ENCODE data around the gene ANKRD27.
"Not testable (repeated sequence)": the region's sequence is repeated elsewhere in the genome, so short reads cannot be mapped to it uniquely, and the experiment has no call there.

The ANKRD27 gene

DNA sequence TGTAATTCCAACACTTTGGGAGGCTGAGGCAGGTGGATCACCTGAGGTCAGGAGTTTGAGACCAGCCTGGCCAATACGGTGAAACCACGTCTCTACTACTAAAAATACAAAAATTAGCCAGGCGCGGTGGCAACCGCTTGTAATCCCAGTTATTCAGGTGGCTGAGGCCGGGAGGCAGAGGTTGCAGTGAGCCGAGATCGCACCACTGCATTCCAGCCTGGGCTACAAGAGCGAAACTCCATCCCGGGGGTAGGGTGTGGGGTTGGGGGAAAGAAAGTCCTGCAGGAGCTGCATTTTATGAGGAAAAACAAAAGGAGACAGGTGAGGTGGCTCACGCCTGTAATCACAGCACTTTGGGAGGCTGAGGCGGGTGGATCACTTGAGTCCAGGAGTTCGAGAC is 22.6 kb downstream of the ANKRD27 start:
- not testable (repeated sequence) for DNase-seq (ENCODE audit: low read depth)

DNA sequence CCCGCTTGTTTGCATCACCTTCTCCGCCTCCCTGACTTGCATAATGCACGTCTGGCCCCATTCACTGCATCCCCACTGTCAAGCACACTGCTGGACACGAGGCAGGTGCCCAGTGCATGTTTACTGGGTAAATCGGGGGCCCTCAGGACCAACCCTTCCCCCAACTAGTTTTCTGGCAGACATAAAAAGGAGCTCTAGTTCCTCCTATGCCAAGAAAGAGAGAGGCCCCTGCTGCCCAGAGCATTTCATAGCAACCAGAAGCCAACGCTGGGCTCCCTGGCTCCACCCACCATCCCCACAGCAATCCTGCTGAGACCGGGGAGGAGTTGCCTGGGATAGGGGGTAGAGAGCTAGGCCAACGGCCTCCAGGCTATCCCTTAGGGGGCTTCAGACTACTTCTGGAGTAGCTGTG is 23.2 kb downstream of the ANKRD27 start:
- no peak for DNase-seq (ENCODE audit: low read depth)

DNA sequence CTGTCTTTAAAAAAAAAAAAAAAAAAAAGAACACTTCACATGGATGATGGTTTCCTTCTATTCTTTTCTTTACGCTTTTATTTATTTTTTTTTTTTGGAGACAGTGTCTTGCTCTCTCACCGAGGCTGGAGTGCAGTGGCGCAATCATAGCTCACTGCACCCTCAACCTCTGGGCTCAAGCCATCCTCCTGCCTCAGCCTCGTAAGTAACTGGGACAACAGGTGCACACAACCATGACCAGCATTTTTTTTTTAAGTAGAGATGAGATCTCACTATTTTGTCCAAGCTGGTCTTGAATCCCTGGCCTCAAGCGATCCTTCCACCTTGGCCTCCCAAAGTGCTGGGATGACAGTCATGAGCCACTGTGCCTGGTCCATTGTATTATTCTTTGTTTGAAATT is 24.3 kb downstream of the ANKRD27 start:
- no peak for DNase-seq (ENCODE audit: low read depth)

DNA sequence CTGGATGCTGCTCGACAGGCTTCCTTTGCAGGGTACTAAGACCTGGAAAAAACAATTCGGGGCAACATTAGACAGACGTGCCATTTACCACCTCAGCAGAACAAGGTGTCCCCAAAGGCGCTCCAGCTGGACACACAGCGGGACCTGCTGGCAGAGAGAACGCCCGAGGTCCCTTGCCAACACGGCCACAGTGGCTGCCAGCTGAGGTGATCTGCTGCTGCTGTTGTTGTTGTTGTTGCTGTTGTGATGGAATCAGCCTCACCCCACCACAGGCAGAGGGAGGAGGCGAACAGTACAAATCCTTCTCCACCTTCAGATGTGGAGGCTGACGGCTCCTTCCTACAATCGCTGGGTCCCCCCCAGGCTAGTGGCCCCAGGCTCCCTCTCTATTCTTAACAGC is 25.2 kb downstream of the ANKRD27 start:
- no peak for DNase-seq (ENCODE audit: low read depth)

DNA sequence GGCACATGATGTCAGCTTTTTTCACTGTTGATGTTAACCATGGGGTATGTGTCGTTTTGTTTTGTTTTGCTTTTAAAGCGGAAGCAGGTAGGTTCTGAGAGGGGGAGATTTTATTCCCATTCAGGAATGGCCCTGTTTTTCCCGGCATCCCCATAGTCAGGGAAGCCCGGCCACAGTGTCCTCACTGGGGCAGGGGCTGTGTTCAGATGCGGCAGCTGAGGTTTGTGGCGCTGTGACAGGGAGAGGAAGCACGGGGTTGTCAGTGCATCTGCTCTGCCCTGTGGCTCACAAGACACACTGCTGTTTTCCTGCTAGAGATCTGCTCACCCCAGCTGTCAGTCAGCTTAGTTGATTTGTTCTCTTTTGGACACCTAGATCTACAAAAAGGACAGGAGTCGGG is 27.6 kb downstream of the ANKRD27 start:
- DNase-seq (ENCODE audit: low read depth): no peak

DNA sequence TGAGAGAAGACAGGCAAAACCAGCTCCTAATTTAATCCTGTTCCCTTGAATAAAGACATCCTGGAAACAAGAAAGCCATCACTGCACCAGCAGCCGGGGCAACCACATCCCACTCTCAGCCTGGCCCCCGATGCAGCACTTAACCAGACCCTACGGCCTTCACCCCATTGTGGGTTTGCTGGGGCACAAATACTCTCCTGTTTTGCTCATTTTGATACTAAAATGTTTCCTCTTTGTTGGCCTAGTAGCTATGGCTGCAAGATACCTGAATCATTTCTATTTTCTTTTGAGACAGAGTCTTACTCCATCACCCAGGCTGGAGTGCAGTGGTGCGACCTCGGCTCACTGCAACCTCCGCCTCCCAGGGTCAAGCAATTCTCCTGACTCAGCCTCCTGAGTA is 28.4 kb downstream of the ANKRD27 start:
- DNase-seq (ENCODE audit: low read depth): no peak

DNA sequence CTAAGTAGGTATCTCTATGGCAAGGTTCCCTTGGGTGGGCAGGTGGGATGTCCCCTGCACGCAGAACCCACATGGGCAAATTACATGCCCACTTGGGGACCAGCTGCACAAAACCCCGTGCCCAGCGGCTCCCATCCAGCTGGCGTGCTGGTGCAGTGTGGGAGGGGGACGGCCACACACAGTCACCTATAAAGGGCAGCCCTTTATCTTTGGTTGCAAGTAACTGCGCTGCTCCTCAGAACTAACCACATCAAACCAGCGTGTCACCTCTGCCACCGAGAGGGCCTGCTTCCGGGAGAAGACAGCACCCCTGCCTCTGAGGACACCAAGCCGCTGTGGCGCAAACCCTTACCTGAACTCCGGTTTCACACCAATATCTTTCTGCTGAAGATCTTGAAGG is 32.2 kb downstream of the ANKRD27 start:
- peak; percentile 52 for DNase-seq (ENCODE audit: low read depth)

DNA sequence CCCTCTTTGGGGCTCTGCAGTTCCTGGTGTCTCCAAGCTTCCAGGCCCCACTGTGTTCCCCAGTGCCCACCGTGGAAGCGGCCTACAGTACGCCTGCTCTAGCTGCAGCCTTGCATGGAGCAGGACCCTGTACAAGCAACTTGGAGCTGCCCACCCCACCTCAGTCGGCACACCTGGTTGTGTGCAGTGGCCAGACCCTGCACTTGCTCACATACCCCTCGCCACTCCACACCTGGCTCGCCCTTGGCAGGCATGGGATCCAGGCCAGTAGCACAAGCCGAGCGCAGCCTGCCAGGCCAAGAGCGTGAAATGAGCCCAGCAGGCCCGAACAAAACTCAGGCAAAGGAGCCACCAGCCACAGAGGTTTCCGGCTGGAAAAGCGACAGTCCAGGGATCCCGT is 36.4 kb downstream of the ANKRD27 start:
- no peak for DNase-seq (ENCODE audit: low read depth)

DNA sequence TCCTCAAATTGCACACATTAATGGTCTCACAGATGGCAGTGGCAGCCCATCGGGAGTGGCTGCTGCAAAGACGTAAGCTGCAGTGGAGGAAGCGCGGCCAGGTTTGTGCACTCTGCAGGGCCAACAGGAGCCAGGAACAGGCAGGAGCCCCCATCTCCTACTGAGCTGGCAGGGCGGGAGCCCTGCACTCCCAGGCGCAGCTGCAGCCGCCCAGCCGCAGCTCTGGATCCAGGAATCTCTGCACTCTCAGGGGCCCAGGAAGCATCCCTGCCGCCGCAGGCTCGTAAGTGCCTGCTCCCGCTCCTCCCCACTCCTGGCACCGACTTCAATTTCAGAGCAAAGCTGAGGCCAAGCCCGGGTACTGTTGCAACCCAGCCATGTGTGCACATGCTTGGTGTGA is 37.5 kb downstream of the ANKRD27 start:
- no peak for DNase-seq (ENCODE audit: low read depth)

DNA sequence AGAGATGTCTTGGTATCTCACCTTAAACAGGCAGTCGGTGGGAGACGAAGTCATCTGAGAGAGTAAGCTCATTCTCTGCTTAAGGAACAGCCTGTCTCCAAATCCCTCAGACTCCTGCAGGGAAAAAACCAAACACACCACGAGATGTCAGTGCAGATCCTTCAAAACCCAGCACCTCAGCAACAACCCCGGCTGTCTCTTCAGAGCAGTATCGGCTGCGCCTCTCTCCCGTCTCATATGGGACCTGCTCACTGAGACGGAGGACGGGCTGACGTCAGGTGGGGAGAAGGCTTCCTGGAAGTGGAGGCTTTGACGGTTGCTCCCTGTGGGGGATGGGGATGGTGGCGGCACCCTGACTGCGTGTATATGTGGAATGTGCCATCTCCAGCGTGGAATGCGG is 43.6 kb downstream of the ANKRD27 start:
- DNase-seq (ENCODE audit: low read depth): no peak

DNA sequence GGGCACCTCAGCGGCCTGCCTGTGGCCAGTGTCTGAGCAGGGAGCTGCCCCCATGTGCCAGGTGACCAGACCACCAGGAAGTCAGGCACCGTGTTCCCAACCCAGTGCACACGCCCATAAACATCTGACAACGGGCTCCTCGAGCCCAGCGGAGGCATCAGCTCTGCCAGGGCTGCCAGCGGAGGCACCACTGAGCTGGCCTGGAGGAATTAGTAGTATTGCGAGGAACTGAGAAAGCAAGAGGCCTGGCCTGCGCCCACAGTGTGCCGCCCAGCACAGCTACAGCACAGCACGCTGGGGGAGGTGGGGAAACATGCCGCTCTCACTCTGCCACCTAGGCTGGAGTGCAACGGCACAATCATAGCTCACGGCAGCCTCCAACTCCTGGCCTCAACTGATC is 44.6 kb downstream of the ANKRD27 start:
- no peak for DNase-seq (ENCODE audit: low read depth)

DNA sequence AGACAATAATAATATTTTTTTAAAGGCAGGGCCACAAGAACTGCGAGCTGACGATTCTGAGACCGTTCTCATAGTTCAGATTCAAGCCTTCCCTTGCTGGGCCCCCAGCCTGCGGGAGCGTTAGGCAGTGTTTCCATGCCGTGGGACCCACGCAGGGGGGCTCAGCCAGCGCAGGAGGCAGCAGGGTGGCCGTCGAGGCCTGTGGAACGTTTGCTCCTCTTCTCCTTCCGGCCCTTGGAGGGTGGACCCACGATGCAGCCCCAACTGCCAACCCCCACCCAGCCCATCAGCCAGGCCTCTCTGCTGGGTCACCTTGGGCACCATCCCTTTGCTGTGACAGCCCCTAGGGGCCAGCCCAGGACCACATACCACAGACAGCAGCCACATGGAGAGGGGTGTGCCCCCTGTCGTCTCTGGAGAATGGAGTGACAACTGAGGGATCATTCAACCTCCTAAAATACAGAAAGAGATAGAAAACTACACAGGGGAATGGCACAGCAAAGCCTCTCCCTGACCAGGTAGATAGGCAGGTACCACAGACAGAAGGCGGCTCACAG is 47.2 kb downstream of the ANKRD27 start:
- no peak for DNase-seq (ENCODE audit: low read depth)

DNA sequence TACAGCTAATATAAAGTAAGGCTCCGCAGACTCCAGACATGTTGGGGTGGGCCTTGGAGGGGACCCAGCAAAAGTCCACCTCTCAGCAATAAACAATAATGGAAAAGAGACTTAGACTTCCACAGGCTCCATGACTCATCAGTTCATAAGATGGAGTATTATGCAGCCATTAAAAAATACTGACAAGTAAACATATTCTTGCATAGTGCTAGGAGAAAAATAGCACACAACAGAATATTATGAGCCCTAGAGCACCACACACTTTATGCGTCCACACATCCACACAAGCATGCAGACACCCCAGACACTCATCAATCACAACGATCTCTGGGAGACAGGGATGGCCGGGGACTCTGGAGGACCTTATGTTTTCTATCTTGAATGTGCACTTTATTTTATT is 48.0 kb downstream of the ANKRD27 start:
- no peak for DNase-seq (ENCODE audit: low read depth)

DNA sequence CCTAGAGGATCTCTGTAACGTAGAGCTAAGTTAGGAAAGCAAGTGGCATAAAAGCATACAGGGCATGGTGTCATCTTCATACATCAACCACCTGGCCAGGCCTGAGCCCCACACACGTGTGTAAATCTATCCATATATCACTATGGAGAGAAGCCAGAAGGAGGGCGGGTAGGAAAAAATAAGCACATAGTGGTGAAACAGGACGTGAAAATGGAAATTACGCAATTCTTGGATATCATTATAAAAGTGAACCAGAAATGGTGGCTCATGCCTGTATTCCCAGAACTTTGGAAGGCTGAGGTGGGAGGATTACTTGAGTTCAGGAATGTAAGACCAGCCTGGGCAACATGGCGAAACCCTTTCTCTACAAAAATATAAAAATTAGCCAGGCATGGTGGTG is 50.6 kb downstream of the ANKRD27 start:
- DNase-seq (ENCODE audit: low read depth): no peak

DNA sequence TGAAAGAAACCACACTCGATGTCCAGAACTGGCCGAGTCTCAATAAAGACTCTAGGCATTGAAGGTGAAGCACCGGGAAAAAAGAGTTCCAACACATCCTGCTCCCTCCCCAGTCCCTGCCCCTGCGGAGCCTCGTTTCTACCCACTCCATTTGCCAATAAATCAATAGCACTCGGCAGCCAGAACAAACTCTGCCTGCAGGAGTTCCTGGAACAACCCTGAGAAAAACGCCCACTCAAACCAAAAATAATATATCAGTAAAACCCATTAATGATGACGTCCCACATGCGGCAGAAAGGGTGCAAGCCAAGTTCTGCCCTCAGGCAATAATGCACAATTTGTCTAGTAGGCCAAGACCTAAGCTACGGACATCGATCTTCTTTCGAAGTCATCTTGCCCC is 53.0 kb downstream of the ANKRD27 start:
- no peak for DNase-seq (ENCODE audit: low read depth)

DNA sequence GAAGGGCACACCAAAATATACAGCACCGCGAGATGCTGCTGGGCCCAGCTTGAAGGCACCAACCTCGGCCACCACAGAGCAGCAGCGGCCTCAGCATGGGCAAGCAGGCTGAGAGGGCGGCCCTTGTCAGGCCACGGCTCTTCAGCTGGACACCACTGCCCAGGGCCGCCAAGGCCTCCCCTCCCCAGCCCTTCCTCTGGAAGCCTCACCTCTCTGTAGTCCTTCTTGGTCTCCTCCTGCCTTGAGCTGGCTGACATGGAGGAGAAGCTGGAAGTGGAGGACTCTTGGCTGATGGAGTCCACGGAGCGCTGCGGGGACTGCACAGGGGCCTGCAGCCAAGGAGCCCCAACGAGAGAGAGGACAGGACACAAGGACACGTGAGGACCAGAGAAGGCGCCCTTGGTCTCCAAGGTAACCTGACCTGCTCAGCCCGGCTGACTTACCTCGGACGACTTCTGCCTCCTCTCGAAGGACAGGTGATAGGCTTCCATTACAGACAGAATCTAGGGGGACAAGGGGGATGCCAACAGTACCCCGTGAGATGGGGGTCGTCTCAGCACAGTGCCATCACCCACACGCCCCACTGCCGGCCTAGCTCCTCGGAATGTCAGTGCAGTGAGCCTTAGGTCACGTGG is 55.8 kb downstream of the ANKRD27 start:
- no peak for DNase-seq (ENCODE audit: low read depth)

DNA sequence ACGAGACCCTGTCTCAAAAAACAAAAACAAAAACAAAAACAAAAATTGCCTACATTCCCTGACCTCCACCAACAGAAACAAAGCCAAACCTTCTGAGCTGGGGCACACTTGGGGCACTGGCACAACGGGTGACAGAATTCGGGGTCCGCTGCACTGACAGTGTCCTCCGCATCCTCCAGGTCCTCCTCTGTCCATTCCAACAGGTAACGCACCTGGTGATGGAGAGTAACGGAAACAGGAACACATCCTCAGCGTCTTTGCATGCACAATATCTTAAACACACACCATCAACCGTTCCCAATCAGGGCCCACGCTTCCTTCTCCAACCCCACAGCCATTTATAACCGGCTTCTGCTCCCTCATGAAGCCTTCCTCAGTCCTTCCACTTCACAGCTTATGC is 59.4 kb downstream of the ANKRD27 start:
- no peak for DNase-seq (ENCODE audit: low read depth)

DNA sequence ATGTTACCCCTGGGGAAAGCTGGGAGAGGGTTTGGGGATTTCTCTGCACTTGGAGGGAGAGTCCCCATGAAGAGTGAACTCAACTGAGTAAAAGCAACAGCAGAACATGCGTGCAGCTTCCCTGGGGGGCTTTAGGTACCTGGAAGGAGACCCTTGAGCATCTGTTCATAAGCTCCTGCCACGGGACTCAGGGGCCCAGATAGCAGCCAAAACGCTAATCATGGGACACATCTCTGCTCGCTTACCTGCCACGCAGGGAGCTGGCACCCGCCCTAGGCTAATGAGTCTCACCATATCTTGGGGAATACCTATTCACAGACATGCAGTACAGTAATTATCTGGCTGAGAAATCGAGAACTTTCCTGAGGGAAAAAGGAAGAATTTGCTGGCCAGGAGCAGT is 60.1 kb downstream of the ANKRD27 start:
- DNase-seq (ENCODE audit: low read depth): no peak

DNA sequence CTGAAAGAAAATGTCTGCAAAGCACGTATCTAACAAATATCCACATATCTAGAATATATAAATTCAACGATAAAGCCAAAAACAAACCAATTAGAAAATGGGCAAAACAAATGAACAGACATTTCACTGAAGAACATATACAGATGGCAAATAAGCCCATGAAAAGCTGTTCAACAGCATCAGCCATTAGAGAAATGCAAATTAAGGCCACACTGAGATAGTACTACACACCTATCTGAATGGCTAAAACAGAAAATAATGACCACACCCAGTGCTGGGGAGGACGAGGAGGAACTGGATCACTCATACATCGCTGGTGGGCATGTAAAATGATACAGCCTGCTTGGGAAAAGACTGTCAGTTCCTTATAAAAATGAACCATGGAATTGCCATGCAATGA is 62.0 kb downstream of the ANKRD27 start:
- no peak for DNase-seq (ENCODE audit: low read depth)

DNA sequence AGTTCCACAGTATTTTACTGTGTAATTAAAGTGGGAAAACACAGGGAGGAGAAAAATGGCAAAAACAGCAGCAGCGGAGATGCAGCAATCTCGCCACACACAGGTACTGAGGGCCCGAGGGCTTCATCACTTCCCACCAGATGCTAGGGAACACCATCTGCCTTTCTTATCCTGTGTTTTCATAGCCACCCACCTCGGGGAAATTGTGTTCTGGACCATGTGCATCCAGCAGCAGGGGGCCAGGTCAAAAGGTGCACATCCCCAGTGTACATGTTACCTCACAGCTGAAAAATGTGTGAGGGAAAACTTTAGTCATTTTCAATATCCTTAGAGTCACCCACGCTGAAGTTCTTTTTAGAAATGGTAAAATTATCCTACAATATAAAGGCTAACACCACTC is 63.8 kb downstream of the ANKRD27 start:
- DNase-seq (ENCODE audit: low read depth): no peak

DNA sequence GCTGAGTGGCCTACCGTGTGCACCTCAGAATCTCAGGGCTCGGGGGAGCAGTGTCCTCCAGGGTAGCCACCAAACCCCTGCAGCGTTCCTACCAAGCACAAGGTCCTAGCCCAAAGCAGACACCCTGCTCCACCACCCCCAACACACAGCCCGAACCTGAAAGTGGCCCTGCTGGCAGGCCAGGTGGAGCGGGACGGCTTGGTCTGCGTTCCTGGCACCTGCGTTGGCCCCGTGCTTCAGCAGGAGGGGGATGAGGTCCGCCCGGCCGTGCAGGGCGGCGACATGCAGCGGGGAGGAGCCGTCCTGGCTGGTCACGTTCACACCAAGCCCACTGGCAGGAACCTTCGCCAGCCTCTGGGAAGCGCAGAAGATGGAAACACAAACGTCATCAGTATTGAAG is 67.5 kb downstream of the ANKRD27 start:
- no peak for DNase-seq (ENCODE audit: low read depth)

DNA sequence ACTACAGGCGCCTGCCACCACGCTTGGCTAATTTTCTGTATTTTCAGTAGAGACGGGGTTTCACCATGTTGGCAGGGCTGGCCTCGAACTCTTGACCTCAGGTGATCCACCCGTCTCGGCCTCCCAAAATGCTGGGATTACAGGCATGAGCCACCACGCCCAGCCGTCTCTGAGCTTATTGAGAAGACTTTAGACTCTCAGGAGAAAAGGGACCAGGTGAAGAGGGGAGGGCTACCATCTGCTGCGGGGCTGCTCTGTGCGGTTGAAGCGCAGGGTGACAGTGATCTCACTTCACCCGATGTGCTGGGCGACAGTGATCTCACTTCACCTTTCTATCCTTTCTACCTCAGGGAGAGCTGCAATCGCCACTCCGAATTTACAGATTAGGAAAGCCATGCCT is 68.7 kb downstream of the ANKRD27 start:
- no peak for DNase-seq (ENCODE audit: low read depth)

DNA sequence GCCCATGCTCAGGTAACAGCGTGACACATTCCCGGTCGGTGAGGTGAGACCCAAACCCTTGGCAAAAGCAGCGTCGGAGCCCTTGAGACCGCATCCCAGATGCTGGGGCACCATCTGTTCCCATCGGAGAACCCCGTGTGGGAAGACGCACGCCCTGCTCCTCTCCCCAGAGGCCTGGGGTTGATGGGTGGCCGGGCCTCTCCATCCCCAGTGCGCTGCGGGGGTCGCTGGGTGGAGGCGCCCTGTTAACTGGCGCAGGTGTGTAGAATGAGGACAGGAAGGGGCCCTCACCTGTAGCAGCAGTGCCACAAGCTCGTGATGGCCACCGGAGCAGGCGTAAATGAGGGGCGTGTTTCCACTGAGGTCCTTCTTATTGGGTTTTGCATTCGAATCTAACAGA is 69.4 kb downstream of the ANKRD27 start:
- DNase-seq (ENCODE audit: low read depth): no peak

DNA sequence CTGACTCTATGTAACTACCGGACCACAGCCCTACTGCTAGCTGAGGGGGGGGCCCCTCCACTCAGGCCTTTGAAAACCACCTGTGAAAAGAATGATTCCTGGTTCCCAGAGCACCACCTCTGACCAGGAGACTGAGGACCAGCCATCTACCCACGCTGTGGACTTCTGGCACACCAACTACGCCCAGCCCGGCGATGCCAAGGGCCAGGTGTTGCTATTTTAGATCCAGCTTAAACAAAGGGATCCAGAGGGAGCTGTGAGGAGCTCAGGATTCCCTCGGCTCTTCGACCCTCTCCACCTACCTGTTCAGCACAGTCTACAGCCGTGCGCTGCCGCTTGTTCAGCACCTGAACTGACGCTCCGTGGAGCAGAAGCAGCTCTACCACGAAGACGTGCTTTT is 71.0 kb downstream of the ANKRD27 start:
- DNase-seq (ENCODE audit: low read depth): no peak

DNA sequence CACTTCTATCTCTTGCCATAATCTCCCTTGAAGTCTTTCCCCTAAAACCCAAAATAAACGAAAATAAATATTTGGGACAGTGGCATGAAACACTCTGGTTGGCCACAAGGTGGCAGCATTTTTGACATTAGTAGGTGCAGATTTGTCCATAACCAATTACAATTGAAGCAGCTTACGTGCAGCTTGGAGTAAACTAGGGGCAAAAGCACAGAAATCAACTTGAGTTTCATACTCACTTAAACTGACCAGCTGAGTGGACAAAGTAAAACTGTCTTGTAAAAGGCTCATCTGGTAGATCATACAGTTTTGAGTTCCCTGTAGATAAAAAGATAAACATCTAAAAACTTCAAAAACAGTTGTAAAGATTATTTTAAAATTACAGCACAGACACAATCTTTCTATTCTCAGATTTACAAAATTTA is 75.2 kb downstream of the ANKRD27 start:
- peak; percentile 11 for DNase-seq (ENCODE audit: low read depth)
